MG63 (cell line): ENCODE results near the gene TLE1. TPM values are rescaled to one million over a fixed set of nuclear protein-coding genes. Genes with fewer than 3 reads are reported as not detected.
"Not testable (repeated sequence)": the region's sequence is repeated elsewhere in the genome, so short reads cannot be mapped to it uniquely, and the experiment has no call there.

Experiments
- DNase-seq: peaks from one replicate; pipeline ENCODE4 v3.0.0-alpha.2; 2020
- H3K27me3 ChIP-seq: fragments of 250-450 bp; sonication (Bioruptor Pico); 2 replicates; pipeline ENCODE4 v1.5.1; 2020; ENCODE audit warnings: mild to moderate bottlenecking, moderate library complexity
- H3K36me3 ChIP-seq: fragments of 250-450 bp; sonication (Bioruptor Pico); 2 replicates; pipeline ENCODE4 v1.5.1; 2020; ENCODE audit warnings: mild to moderate bottlenecking, moderate library complexity
- H3K4me3 ChIP-seq: fragments of 250-450 bp; sonication (Bioruptor Pico); 2 replicates; pipeline ENCODE4 v1.5.1; 2020; ENCODE audit warnings: mild to moderate bottlenecking, moderate library complexity
- H3K9me3 ChIP-seq: fragments of 250-450 bp; sonication (Bioruptor Pico); 2 replicates; pipeline ENCODE4 v1.5.1; 2020; ENCODE audit warnings: mild to moderate bottlenecking, moderate library complexity
- total RNA-seq: library from RNA; depleted of rRNA; stranded (reverse); fragments of >200 nt; shearing (Covaris generic); gene quantifications from 2 replicates; pipeline ENCODE4 v1.2.3, GENCODE V29; 2014; ENCODE audit warnings: low replicate concordance

The TLE1 gene
- total RNA-seq, 1 experiment from 2014 or later = 6.1 TPM

GRCh38 chr9:81669866-81670265 lies 19.5 kb downstream of the TLE1 start:
- no peak for DNase-seq
- Histone ChIP-seq H3K36me3 (no peaks in the 10 kb centered on the region), H3K9me3 (no peaks in the 10 kb centered on the region), H3K4me3 (no peak overlapping the region), H3K27me3 (no peaks in the 10 kb centered on the region)

DNA sequence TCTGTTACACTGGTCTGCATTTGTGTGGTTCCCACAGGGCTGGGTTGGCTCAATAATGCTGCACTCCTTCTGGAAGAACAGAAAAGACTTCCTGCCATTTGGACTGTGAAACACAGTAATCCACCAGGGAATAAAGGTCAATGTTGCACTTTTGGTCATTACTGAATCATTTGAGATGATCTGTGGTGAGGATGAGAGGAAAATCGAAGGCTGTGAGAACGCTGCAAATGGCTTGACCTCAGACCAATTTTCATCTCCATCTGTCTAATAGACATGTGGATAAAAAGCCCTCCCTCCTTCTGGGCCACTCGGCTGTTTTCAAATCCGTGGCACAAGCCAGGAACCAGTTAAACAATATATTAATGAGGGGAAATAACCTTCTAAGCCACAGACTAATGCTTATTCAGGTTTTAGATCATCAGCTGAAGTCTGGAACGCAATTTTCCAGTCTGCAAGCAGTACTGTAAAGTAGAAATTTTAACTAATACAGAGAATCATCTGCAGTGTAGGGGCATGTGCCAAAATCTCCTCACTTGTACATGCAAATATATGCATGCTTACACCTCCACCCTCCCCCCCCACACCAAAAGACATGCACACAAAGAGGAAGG lies 20.2 kb downstream of the TLE1 start:
- Histone ChIP-seq H3K27me3 (no peaks in the 10 kb centered on the region), H3K9me3 (no peaks in the 10 kb centered on the region), H3K36me3 (no peaks in the 10 kb centered on the region), H3K4me3 (no peak overlapping the region)
- DNase-seq = no peak

- Histone ChIP-seq H3K9me3 (no peaks in the 10 kb centered on the region), H3K4me3 (no peak overlapping the region), H3K36me3 (no peaks in the 10 kb centered on the region), H3K27me3 (no peaks in the 10 kb centered on the region)
- DNase-seq = no peak
Measured at GRCh38 chr9:81666123-81666522, 23.2 kb downstream of the TLE1 start.

GRCh38 chr9:81665322-81665871 lies 23.9 kb downstream of the TLE1 start:
- H3K27me3 ChIP-seq = no peaks in the 10 kb centered on the region
- H3K36me3 ChIP-seq = no peaks in the 10 kb centered on the region
- H3K9me3 ChIP-seq = no peaks in the 10 kb centered on the region
- no peak overlapping the region for H3K4me3 ChIP-seq
- no peak for DNase-seq

DNA sequence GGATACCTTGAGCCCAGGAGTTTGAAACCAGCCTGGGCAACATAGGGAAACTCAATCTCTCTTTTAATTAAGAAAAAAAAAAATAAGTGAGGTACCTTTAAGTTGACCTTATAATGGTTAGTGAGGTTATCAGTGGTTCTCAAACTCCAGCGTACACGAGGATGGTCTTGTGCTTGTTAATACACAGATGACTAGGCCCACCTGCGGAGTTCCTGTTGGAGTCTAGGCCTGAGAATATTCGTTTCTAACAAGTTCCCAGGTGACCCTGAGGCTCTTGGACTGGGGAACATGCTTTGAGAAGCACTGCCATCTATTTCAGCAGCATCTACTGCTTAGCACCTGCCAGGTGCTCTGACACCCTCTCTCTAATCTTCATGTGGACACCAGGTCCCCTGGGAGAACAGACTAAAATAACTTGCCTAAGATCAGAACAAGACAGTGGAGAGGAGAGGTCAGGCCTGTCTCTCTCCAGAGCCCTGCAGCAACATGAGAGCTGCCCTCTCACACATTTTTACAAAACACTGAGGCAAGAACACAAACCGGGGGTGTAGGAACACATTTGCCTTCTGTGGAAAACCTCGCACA lies 24.6 kb downstream of the TLE1 start:
- Histone ChIP-seq H3K4me3 (no peak overlapping the region), H3K36me3 (no peaks in the 10 kb centered on the region), H3K9me3 (no peaks in the 10 kb centered on the region), H3K27me3 (no peaks in the 10 kb centered on the region)
- no peak for DNase-seq

- no peaks in the 10 kb centered on the region for H3K36me3 ChIP-seq
- no peaks in the 10 kb centered on the region for H3K9me3 ChIP-seq
- H3K4me3 ChIP-seq = no peak overlapping the region
- DNase-seq = no peak
- H3K27me3 ChIP-seq = no peaks in the 10 kb centered on the region
Measured at GRCh38 chr9:81661339-81661738, 28.0 kb downstream of the TLE1 start.

- Histone ChIP-seq H3K36me3 (no peaks in the 10 kb centered on the region), H3K4me3 (no peak overlapping the region), H3K27me3 (no peaks in the 10 kb centered on the region), H3K9me3 (no peaks in the 10 kb centered on the region)
- no peak for DNase-seq
Measured at GRCh38 chr9:81656871-81657337, 32.4 kb downstream of the TLE1 start.

DNA sequence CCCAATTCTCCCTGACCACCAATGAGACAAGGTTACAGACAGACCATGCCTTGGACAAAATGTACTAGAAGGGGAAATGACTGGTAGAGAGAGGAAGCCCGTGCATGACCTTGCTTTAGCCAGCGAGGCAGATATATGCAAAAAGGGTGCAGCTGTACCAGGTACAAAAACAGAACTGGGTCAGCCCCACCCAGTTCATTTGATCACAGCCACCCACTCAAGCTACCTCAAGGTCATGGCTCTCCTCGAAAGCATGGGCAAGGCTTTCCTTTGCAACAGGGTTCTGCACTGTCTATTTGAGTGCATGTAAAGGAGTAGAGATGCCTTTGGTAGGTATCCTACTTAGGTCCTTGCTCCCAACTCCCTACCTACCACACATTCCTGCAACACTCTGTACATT lies 33.3 kb downstream of the TLE1 start:
- no peak for DNase-seq
- no peaks in the 10 kb centered on the region for H3K36me3 ChIP-seq
- H3K4me3 ChIP-seq = no peak overlapping the region
- no peaks in the 10 kb centered on the region for H3K27me3 ChIP-seq
- no peaks in the 10 kb centered on the region for H3K9me3 ChIP-seq

GRCh38 chr9:81653240-81653639 lies 36.1 kb downstream of the TLE1 start:
- no peak overlapping the region for H3K4me3 ChIP-seq
- no peaks in the 10 kb centered on the region for H3K27me3 ChIP-seq
- no peaks in the 10 kb centered on the region for H3K36me3 ChIP-seq
- no peak for DNase-seq
- H3K9me3 ChIP-seq = no peaks in the 10 kb centered on the region

DNA sequence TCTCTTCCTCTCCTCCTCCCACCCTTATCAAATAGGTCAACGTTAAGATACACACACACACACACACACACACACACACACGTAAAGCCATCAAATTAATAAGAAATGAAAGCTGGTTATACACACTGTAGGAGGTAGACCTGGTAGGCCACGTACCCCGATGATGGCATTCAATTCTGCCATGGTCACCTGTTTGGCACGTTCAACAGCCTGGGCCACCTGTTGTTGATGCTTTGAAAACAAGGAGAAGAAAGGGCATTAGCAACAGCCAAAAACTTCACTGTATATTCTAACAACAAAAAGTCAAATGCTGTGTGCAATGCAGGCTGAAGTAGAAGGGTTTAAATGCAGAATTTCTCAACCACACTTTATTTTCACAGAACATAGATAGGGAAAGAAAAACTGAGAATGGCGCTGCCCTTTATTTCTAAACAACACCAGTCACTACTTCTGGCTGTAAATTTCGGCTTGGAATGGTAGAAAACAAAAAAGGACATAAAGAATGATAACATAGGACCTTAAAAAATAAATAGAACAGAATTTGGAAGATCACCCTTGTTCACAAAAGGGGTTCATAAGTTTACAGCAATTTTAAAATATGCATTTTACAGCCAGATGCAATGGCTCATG lies 37.2 kb downstream of the TLE1 start:
- Histone ChIP-seq H3K9me3 (no peaks in the 10 kb centered on the region), H3K27me3 (no peaks in the 10 kb centered on the region), H3K36me3 (no peaks in the 10 kb centered on the region), H3K4me3 (no peak overlapping the region)
- no peak for DNase-seq

GRCh38 chr9:81650586-81651515 lies 38.5 kb downstream of the TLE1 start:
- H3K36me3 ChIP-seq = no peaks in the 10 kb centered on the region
- H3K4me3 ChIP-seq = no peak overlapping the region
- no peak for DNase-seq
- H3K9me3 ChIP-seq = no peaks in the 10 kb centered on the region
- H3K27me3 ChIP-seq = no peaks in the 10 kb centered on the region

GRCh38 chr9:81649475-81650240 lies 39.7 kb downstream of the TLE1 start:
- no peaks in the 10 kb centered on the region for H3K9me3 ChIP-seq
- H3K36me3 ChIP-seq = no peaks in the 10 kb centered on the region
- H3K4me3 ChIP-seq = no peak overlapping the region
- no peak for DNase-seq
- no peaks in the 10 kb centered on the region for H3K27me3 ChIP-seq

GRCh38 chr9:81648891-81649290 lies 40.5 kb downstream of the TLE1 start:
- Histone ChIP-seq H3K9me3 (no peaks in the 10 kb centered on the region), H3K36me3 (no peaks in the 10 kb centered on the region), H3K4me3 (no peak overlapping the region), H3K27me3 (no peaks in the 10 kb centered on the region)
- no peak for DNase-seq

DNA sequence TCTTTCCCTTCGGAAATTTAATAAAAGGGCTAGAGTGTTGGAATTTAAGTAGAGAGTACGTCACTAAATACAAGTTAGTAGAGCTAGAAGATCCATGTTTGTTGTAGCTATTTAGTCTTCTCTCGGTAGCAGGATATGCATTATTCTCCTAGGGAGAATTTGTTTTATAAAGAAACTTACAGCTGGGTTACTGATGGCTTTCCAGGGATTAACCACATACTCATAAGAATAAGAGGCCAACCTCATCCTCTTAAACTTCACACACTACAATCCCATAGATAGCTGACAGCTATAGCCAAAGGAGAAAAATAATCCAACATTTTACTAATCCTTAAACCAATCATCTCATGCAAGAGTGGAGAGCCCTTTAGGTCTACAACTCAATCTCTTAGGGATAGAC lies 43.0 kb downstream of the TLE1 start:
- H3K9me3 ChIP-seq = no peaks in the 10 kb centered on the region
- H3K4me3 ChIP-seq = no peak overlapping the region
- no peak for DNase-seq
- H3K27me3 ChIP-seq = no peaks in the 10 kb centered on the region
- H3K36me3 ChIP-seq = no peaks in the 10 kb centered on the region

- H3K36me3 ChIP-seq, H3K4me3 ChIP-seq, DNase-seq, H3K27me3 ChIP-seq, H3K9me3 ChIP-seq: not testable (repeated sequence)
Measured at GRCh38 chr9:81644513-81644912, 44.8 kb downstream of the TLE1 start.

- DNase-seq = no peak
- Histone ChIP-seq H3K4me3 (no peak overlapping the region), H3K9me3 (no peaks in the 10 kb centered on the region), H3K27me3 (no peaks in the 10 kb centered on the region), H3K36me3 (no peaks in the 10 kb centered on the region)
Measured at GRCh38 chr9:81637276-81637675, 52.1 kb downstream of the TLE1 start.
